ENCODE data around the gene WDFY2. TPM values are rescaled to one million over a fixed set of nuclear protein-coding genes. Genes with fewer than 3 reads are reported as not detected.

The WDFY2 gene
- total RNA-seq, 1 experiment from 2014 or later, result 4.1 TPM

DNA sequence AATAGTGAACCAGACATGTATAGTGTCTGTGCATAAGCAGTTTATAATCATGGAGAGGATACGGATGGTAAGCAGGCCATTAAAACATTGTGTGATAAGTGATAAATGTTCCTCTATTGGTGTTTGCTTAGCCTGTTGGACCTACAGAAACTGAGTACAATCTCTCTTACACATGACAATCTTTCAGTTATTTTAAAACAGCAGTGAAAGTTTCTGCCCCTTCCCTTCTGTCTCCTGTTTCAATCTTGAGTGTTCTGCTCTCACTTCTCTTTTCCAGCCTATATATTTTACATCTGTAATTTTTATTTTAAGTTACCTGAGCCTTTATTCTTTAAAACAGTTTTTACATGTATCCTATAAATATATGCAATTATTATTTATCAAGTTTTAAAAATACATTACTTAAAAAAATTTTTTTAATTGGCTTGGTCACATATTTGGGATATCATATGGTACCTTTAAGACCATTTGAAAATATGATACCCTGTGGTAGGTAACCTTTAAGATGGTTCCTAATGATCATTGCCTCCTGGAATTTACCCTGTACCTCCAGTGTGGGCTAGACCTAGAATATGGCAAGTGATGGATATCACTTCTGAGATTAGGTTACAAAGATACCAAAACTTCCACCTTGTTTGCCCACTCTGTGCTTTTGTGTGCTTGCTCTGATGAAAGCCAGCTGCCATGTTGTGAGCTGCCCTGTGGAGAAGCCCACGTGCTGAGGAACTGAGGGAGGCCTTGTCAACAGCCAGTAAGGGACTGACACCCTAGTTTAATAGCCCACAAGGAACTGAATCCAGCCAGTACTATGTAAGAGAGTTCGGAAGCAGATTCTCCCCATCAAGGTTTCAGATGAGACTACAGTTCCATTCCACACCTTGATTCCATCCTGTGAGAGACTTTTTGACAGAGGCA, 120.4 kb downstream of the WDFY2 start:
- no TSS peak for BruUV-seq (replicated peaks)
- H3K4me2 ChIP-seq (ENCODE audit: low read length), result no peak overlapping the region
- no peaks in the 10 kb centered on the region for H4K20me1 ChIP-seq (ENCODE audit: low read length)
- intact Hi-C loops (cut with micrococcal nuclease), result no loop called here
- H3K79me2 ChIP-seq (ENCODE audit: low read length), result no peaks in the 10 kb centered on the region
- no peaks in the 10 kb centered on the region for H3K9me3 ChIP-seq (ENCODE audit: low read length)
- no peaks in the 10 kb centered on the region for H3K27me3 ChIP-seq (ENCODE audit: low read length)
- no peak overlapping the region for H3K27ac ChIP-seq (ENCODE audit: low read length)
- no peak overlapping the region for H3K4me3 ChIP-seq (ENCODE audit: low read length)
- TF ChIP-seq EZH2phosphoT487 (IDR thresholded peaks at IDR 0.05; ENCODE audit: borderline replicate concordance, low read length) (no peak), EZH2 (IDR thresholded peaks at IDR 0.05; ENCODE audit: low read length, unreplicated experiment) (no peak)
- TF ChIP-seq, protein P1, sequence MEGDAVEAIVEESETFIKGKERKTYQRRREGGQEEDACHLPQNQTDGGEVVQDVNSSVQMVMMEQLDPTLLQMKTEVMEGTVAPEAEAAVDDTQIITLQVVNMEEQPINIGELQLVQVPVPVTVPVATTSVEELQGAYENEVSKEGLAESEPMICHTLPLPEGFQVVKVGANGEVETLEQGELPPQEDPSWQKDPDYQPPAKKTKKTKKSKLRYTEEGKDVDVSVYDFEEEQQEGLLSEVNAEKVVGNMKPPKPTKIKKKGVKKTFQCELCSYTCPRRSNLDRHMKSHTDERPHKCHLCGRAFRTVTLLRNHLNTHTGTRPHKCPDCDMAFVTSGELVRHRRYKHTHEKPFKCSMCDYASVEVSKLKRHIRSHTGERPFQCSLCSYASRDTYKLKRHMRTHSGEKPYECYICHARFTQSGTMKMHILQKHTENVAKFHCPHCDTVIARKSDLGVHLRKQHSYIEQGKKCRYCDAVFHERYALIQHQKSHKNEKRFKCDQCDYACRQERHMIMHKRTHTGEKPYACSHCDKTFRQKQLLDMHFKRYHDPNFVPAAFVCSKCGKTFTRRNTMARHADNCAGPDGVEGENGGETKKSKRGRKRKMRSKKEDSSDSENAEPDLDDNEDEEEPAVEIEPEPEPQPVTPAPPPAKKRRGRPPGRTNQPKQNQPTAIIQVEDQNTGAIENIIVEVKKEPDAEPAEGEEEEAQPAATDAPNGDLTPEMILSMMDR (conservative IDR thresholded peaks at IDR 0.05; ENCODE audit: low read depth, low read length), result no peak
- POLR2A ChIA-PET (ENCODE audit: unreplicated experiment), result no interaction called here
- H3K9ac ChIP-seq (ENCODE audit: low read length), result no peak overlapping the region
- H3F3A ChIP-seq (ENCODE audit: low read length, unreplicated experiment), result no peaks in the 10 kb centered on the region
- no peaks in the 10 kb centered on the region for H3K9me2 ChIP-seq (replicated peaks; ENCODE audit: low read length)
- H3K36me3 ChIP-seq (ENCODE audit: low read depth, low read length), result no peaks in the 10 kb centered on the region
- no peak overlapping the region for H2AFZ ChIP-seq (ENCODE audit: low read length)
- ATAC-seq, result no peak
- CTCF ChIA-PET, result no interaction called here
- no peaks in the 10 kb centered on the region for H3K4me1 ChIP-seq (ENCODE audit: insufficient read depth, low read length)
- DNase-seq, result no peak

DNA sequence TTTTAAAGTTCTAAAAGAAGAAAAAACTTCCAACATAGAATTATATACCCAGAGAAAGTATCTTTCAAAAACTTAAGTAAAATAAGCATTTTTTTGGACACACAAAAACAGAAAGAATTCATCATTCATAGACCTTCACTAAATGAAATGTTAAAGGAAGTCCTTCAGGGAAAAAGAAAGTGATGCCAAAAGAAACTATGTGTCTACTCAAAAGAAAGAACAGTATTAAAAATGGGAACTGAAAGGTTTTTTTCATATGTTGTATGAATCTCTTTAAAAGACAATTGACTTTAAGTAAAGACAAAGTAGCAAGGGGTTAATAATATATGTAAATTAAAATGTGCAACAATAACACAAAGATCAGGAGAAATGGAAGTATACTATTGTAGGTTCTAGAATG, 123.2 kb downstream of the WDFY2 start:
- POLR2A ChIA-PET (ENCODE audit: unreplicated experiment), result no interaction called here
- no peaks in the 10 kb centered on the region for H3K36me3 ChIP-seq (ENCODE audit: low read depth, low read length)
- no TSS peak for BruUV-seq (replicated peaks)

More for the DNA sequence above, 123.2 kb downstream of the WDFY2 start:
- Histone ChIP-seq H2AFZ (ENCODE audit: low read length) (no peak overlapping the region), H3K79me2 (ENCODE audit: low read length) (no peaks in the 10 kb centered on the region), H3K4me1 (ENCODE audit: insufficient read depth, low read length) (no peaks in the 10 kb centered on the region), H3K27ac (ENCODE audit: low read length) (no peak overlapping the region), H3K4me3 (ENCODE audit: low read length) (no peak overlapping the region), H3K9me2 (replicated peaks; ENCODE audit: low read length) (no peaks in the 10 kb centered on the region), H3K27me3 (ENCODE audit: low read length) (no peaks in the 10 kb centered on the region), H3F3A (ENCODE audit: low read length, unreplicated experiment) (no peaks in the 10 kb centered on the region), H3K9me3 (ENCODE audit: low read length) (no peaks in the 10 kb centered on the region), H4K20me1 (ENCODE audit: low read length) (no peaks in the 10 kb centered on the region), H3K9ac (ENCODE audit: low read length) (no peak overlapping the region), H3K4me2 (ENCODE audit: low read length) (no peak overlapping the region)
- intact Hi-C loops (cut with micrococcal nuclease), result no loop called here
- DNase-seq (no peak), ATAC-seq (no peak)
- CTCF ChIA-PET, result interaction anchor here (0.6 kb wide), 1 partner anchor 582 kb away, joined by 3 read pairs; no protein-coding TSS in a partner anchor
- TF ChIP-seq EZH2 (IDR thresholded peaks at IDR 0.05; ENCODE audit: low read length, unreplicated experiment), result no peak
- TF ChIP-seq EZH2phosphoT487 (IDR thresholded peaks at IDR 0.05; ENCODE audit: borderline replicate concordance, low read length), result no peak
- TF ChIP-seq, protein P1 (conservative IDR thresholded peaks at IDR 0.05; ENCODE audit: low read depth, low read length), result no peak

Data from PC-3 (cell line).